Stimulated activated CD4-positive, alpha-beta T cell treated with anti-CD3 and anti-CD28 coated beads, Interleukin-15, amount 100 ng/mL, for 1 hour (primary cell): ENCODE measurements around the gene ZFAND2B.
"Not testable (repeated sequence)": the region's sequence is repeated elsewhere in the genome, so short reads cannot be mapped to it uniquely, and the experiment has no call there.

Experiments
- DNase-seq, 2 donors: peaks; one replicate each; pipeline ENCODE4 v3.0.0-alpha.2; 2020; ENCODE audit warnings: low read depth in 1 of 2, low spot score in 1 of 2

The ZFAND2B gene

DNA sequence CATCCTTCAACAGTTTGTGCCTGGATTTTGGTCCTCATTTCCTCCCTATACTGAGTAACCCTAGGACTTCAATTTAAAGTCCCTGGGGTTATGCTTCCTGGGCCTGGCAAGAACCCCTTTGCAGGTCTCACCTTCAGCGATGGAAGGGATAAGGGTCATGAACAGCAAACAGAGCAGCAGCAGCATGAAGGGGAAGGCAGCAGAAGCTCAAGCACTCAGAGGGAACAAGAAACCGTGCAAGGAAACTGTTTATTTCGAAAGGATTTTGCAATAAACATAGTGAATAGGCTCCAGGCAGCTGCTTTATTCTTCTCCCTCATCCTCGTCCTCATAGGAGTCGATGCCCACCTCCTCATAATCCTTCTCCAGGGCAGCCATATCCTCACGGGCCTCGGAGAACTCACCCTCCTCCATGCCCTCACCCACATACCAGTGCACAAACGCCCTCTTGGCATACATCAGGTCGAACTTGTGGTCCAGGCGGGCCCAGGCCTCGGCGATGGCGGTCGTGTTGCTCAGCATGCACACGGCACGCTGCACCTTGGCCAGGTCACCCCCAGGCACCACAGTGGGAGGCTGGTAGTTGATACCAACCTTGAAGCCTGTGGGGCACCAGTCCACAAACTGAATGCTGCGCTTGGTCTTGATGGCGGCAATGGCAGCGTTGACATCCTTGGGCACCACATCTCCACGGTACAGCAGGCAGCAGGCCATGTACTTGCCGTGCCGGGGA, 43.6 kb downstream of the ZFAND2B start:
- no peak for DNase-seq

DNA sequence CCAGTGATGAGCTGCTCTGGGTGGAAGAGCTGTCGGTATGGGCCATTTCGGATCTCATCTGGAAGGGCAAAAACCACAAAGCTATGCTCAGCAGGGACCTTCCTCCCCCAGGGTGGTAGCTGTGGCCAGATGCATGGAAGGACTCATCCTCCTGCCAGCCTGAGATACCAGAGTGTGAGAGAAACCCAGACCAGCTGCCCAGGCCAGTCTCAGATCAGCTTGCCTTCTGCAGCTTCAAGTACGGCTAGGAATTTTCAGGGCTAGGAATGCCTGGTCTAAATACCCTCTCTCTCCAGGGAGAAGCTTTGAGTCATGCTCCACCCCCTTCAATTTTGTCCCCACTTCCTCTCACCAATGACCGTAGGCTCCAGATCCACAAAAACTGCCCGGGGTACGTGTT, 45.1 kb downstream of the ZFAND2B start:
- DNase-seq = no peak

GRCh38 chr2:219252084-219252483, 45.5 kb downstream of the ZFAND2B start:
- DNase-seq = peak in 1 of 2 donors; percentile 8

DNA sequence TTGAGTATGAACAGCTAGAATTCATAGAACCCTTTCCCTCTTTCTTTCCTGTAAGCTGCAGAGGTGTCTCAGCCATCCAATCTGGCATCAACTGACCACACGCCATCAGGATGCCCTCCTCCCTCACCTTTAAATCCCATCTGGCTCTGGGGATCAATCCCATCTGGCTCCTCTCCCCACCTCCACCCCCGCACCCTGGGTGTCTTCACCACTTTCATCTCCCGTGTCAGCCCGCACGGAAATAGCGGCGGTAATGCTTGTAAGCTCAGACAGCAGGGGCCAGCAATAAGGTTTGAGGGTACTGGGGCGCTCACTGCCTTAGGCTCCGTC, 46.0 kb downstream of the ZFAND2B start:
- DNase-seq = no peak

DNA sequence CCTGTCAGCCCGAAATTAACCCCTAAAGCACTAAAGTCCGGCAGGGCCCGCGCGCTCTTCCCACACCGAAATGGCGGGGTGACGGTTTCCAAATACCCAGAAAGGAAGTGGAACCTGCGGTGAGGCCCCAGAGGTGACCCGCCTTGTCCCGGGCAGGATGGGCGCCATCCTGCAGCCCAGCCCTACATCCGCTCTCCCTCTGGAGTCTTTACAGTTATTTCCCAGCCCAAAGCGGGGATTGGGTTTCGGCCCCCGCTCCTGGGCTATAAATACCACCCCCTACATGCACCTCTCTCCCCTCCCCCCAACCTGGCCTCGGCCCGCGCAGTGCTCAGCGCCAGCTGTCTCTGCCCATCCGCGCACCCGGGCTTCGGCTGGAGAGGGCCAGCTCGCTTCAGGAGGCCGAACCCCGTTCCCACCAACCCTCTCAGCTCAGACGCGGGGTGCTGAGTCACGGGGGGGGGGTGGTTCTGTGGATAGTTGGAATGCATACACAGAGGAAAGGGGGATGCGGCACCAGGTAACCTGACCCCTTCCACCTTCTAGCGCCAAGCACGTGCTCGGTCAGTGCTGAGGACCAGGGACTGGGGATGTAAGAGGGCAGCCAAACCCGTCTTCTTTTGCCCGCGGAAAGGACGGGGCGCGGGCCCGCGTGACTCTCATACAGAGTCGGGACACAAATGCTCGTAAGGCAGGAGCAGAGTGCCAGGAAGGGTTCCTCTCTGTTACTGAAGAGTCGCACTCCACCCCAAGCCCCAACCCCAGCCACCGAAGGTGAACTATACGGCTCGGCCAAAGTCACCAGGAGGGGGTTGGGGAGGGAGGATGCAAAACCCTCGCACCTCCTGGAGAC, 46.5 kb downstream of the ZFAND2B start, which contains the start of gene TUBA4B:
Gene TUBA4B (plus strand): TSS at position 344 of the 853 bp plus-strand sequence. CDS start 165 bp downstream, at position 509.
- peak; percentile 17 to 21 for DNase-seq

GRCh38 chr2:219253753-219254589, 47.4 kb downstream of the ZFAND2B start, which contains the start of gene TUBA4A:
TSS of gene TUBA4A (minus strand) at chr2:219253918. CDS start at chr2:219253858, 60 bp downstream.
- DNase-seq = peak; percentile 88 to 89

GRCh38 chr2:219254590-219255201, 48.1 kb downstream of the ZFAND2B start:
- DNase-seq = no peak

GRCh38 chr2:219258942-219259341, 52.4 kb downstream of the ZFAND2B start:
- not testable (repeated sequence) for DNase-seq
